C4-2B (cell line): ENCODE data around the gene ARHGAP18.

Experiments used
- CTCF ChIP-seq: fragments of 450-650 bp; conservative IDR thresholded peaks from 2 replicates; pipeline ENCODE4 v1.5.1; 2017; ENCODE audit warnings: mild to moderate bottlenecking
- ZFX ChIP-seq: fragments of 450-650 bp; IDR thresholded peaks from 2 replicates; pipeline ENCODE4 v1.6.1; 2017

DNA sequence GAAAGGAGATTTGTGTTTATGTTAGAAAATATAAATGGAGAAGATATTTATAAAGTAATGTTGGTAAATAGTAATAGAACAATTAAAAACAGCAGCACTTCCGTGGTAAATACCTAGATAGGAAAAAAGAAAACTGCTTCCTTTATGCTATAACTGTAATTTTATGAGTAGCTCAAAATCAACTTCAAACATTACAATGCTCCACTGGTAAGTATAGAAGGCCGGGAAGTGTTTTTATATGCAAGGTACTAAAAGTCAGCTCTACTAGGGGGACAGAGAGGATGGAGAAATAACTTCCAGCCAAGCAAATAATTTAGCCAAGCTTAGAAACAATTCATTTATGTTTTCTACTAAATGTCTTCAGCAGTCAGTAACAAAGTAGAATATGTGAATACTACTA is 56.7 kb downstream of the ARHGAP18 start:
- TF ChIP-seq CTCF (no peak), ZFX (no peak)
